IMR-90 (cell line): ENCODE data around the gene HSD11B1L. TPM values are rescaled to one million over a fixed set of nuclear protein-coding genes. Genes with fewer than 3 reads are reported as not detected.
A peak's percentile ranks its signal among the peaks of the same experiment; 100 is the strongest.

Experiments used
- ATAC-seq: fragments of 200-7000 bp; cut with Tn5 transposase; 2 replicates; pipeline ENCODE4 v1.9.1; 2020; ENCODE audit warnings: low read depth, mild to moderate bottlenecking, moderate library complexity
- BruUV-seq: library from RNA; stranded (reverse); fragments of 400-500 nt; replicated peaks from 2 replicates; lab custom pipeline; 2021; lab: Mats Ljungman, UMichigan
- CTCF ChIA-PET: fragments of 300-600 bp; formaldehyde crosslinking; extraction: SDS; loops from one replicate; lab custom pipeline; 2021; ENCODE audit warnings: antibody characterized with exemption; lab: Yijun Ruan, JAX
- POLR2A ChIA-PET: fragments of 300-600 bp; sonication (Branson Sonifier 250); formaldehyde crosslinking; loops from one replicate; lab custom pipeline; 2022; ENCODE audit warnings: antibody characterized with exemption; ENCODE audit not compliant: unreplicated experiment; lab: Charles Lee
- DNase-seq: peaks from one replicate; pipeline ENCODE4 v3.0.0; 2013
- H2AFZ ChIP-seq: replicated peaks from 2 replicates; pipeline ENCODE3; 2013; ENCODE audit warnings: low read length, mild to moderate bottlenecking; ENCODE audit not compliant: poor library complexity
- H2AK5ac ChIP-seq: 2 replicates; pipeline ENCODE4 v1.6.1; 2013; ENCODE audit warnings: low read depth, low read length, inconsistent platforms
- H2AK9ac ChIP-seq: replicated peaks from 2 replicates; pipeline ENCODE3; 2013; ENCODE audit warnings: mild to moderate bottlenecking, low read depth, low read length, moderate library complexity; ENCODE audit not compliant: poor library complexity
- H2BK120ac ChIP-seq: 2 replicates; pipeline ENCODE4 v1.6.1; 2013; ENCODE audit warnings: low read depth, low read length, inconsistent platforms
- H2BK15ac ChIP-seq: 3 replicates; pipeline ENCODE4 v1.6.1; 2013; ENCODE audit warnings: low read depth, low read length, inconsistent platforms
- H2BK20ac ChIP-seq: 2 replicates; pipeline ENCODE4 v1.6.1; 2013; ENCODE audit warnings: low read depth, mild to moderate bottlenecking, inconsistent platforms, low read length, moderate library complexity
- H2BK5ac ChIP-seq: 2 replicates; pipeline ENCODE4 v1.6.1; 2013; ENCODE audit warnings: mild to moderate bottlenecking, low read depth, low read length, inconsistent platforms; ENCODE audit not compliant: poor library complexity, severe bottlenecking
- H3K14ac ChIP-seq: replicated peaks from 2 replicates; pipeline ENCODE4 v1.6.1; 2013; ENCODE audit warnings: low read depth, low read length, inconsistent platforms
- H3K18ac ChIP-seq: 2 replicates; pipeline ENCODE4 v1.6.1; 2013; ENCODE audit warnings: low read depth, low read length, control low read depth
- H3K23ac ChIP-seq: 2 replicates; pipeline ENCODE4 v1.6.1; 2013; ENCODE audit warnings: low read depth, low read length, inconsistent platforms
- H3K27ac ChIP-seq: 2 replicates; pipeline ENCODE4 v1.5.1; 2013; ENCODE audit warnings: mild to moderate bottlenecking, control low read depth, low read length; ENCODE audit not compliant: insufficient read depth
- H3K27me3 ChIP-seq: 2 replicates; pipeline ENCODE4 v1.6.1; 2013; ENCODE audit warnings: low read length; ENCODE audit not compliant: control insufficient read depth, insufficient read depth
- H3K36me3 ChIP-seq: 2 replicates; pipeline ENCODE4 v1.6.1; 2013; ENCODE audit warnings: low read length, mixed read lengths; ENCODE audit not compliant: control insufficient read depth, insufficient read depth
- H3K4ac ChIP-seq: 2 replicates; pipeline ENCODE4 v1.6.1; 2013; ENCODE audit warnings: low read depth, low read length, inconsistent platforms
- H3K4me1 ChIP-seq: 2 replicates; pipeline ENCODE4 v1.6.1; 2013; ENCODE audit warnings: low read length, mixed read lengths; ENCODE audit not compliant: control insufficient read depth, insufficient read depth
- H3K4me2 ChIP-seq: 2 replicates; pipeline ENCODE4 v1.6.1; 2013; ENCODE audit warnings: low read depth, mild to moderate bottlenecking, control low read depth, low read length, moderate library complexity
- H3K4me3 ChIP-seq: 2 replicates; pipeline ENCODE4 v1.5.1; 2013; ENCODE audit warnings: low read depth, mild to moderate bottlenecking, control low read depth, low read length, moderate library complexity; ENCODE audit not compliant: insufficient read depth
- H3K56ac ChIP-seq: 2 replicates; pipeline ENCODE4 v1.6.1; 2013; ENCODE audit warnings: low read length, inconsistent platforms; ENCODE audit not compliant: insufficient read depth; ENCODE audit errors: extremely low read depth
- H3K79me1 ChIP-seq, 2 experiments: 2 replicates each; pipeline ENCODE4 v1.6.1; 2013; ENCODE audit warnings: low read length in 2 of 2, inconsistent platforms in 1 of 2, low read depth in 1 of 2
- H3K9ac ChIP-seq: 2 replicates; pipeline ENCODE4 v1.6.1; 2013; ENCODE audit warnings: low read depth, low read length, control low read depth
- H3K9me1 ChIP-seq: 2 replicates; pipeline ENCODE4 v1.6.1; 2013; ENCODE audit warnings: low read length, inconsistent platforms; ENCODE audit not compliant: insufficient read depth
- H3K9me3 ChIP-seq: 2 replicates; pipeline ENCODE4 v1.6.1; 2013; ENCODE audit warnings: low read length; ENCODE audit not compliant: control insufficient read depth, insufficient read depth
- H4K20me1 ChIP-seq: 2 replicates; pipeline ENCODE4 v1.6.1; 2013; ENCODE audit warnings: low read length, inconsistent platforms; ENCODE audit not compliant: insufficient read depth
- H4K5ac ChIP-seq: 2 replicates; pipeline ENCODE4 v1.6.1; 2013; ENCODE audit warnings: mild to moderate bottlenecking, low read depth, low read length, control low read depth
- H4K8ac ChIP-seq, 2 experiments: 2 replicates each; pipeline ENCODE4 v1.6.1; 2013; ENCODE audit warnings: low read depth in 2 of 2, low read length in 2 of 2, control low read depth in 1 of 2, inconsistent platforms in 1 of 2
- H4K91ac ChIP-seq: 2 replicates; pipeline ENCODE4 v1.6.1; 2013; ENCODE audit warnings: low read depth, low read length, inconsistent platforms; ENCODE audit not compliant: insufficient read depth
- BHLHE40 ChIP-seq: fragments of 150-350 bp; IDR thresholded peaks from 2 replicates; pipeline ENCODE4 v1.6.1; 2016; ENCODE audit warnings: mild to moderate bottlenecking, low read depth, low read length
- CEBPB ChIP-seq: IDR thresholded peaks from 2 replicates; pipeline ENCODE4 v1.6.1; 2012; ENCODE audit warnings: low read depth, low read length, improper control_type of control experiment
- CHD1 ChIP-seq: IDR thresholded peaks from 2 replicates; pipeline ENCODE4 v1.6.1; 2012; ENCODE audit warnings: low read depth, low read length, improper control_type of control experiment
- CTCF ChIP-seq: conservative IDR thresholded peaks from 2 replicates; pipeline ENCODE4 v1.5.1; 2012; ENCODE audit warnings: mild to moderate bottlenecking, low read depth, low read length, improper control_type of control experiment
- ELK1 ChIP-seq: fragments of 150-350 bp; IDR thresholded peaks from 2 replicates; pipeline ENCODE4 v1.6.1; 2016; ENCODE audit warnings: low read depth, mild to moderate bottlenecking, low read length, moderate library complexity, borderline replicate concordance
- FOS ChIP-seq: fragments of 150-350 bp; IDR thresholded peaks from 2 replicates; pipeline ENCODE4 v1.6.1; 2016; ENCODE audit warnings: low read depth, low read length
- MAFK ChIP-seq: IDR thresholded peaks from 2 replicates; pipeline ENCODE4 v1.6.1; 2012; ENCODE audit warnings: low read depth, low read length, improper control_type of control experiment
- MAZ ChIP-seq: IDR thresholded peaks from 2 replicates; pipeline ENCODE4 v1.6.1; 2012; ENCODE audit warnings: low read depth, mild to moderate bottlenecking, low read length, improper control_type of control experiment, moderate library complexity, borderline replicate concordance
- MXI1 ChIP-seq: IDR thresholded peaks from 2 replicates; pipeline ENCODE4 v1.6.1; 2012; ENCODE audit warnings: low read depth, mild to moderate bottlenecking, low read length, moderate library complexity, borderline replicate concordance
- NFE2L2 ChIP-seq: fragments of 150-350 bp; IDR thresholded peaks from 2 replicates; pipeline ENCODE4 v1.6.1; 2016; ENCODE audit warnings: low read depth, mild to moderate bottlenecking, low read length
- POLR2A ChIP-seq: IDR thresholded peaks from 2 replicates; pipeline ENCODE4 v1.6.1; 2012; ENCODE audit warnings: mild to moderate bottlenecking, low read depth, low read length
- RCOR1 ChIP-seq: IDR thresholded peaks from 2 replicates; pipeline ENCODE4 v1.6.1; 2012; ENCODE audit warnings: mild to moderate bottlenecking, low read length, improper control_type of control experiment; ENCODE audit not compliant: insufficient replicate concordance
- RFX5 ChIP-seq: IDR thresholded peaks from 2 replicates; pipeline ENCODE4 v1.8.0; 2012; ENCODE audit warnings: low read depth, mild to moderate bottlenecking, low read length, moderate library complexity
- SMC3 ChIP-seq: fragments of 150-350 bp; IDR thresholded peaks from 2 replicates; pipeline ENCODE4 v1.6.1; 2016; ENCODE audit warnings: low read depth, mild to moderate bottlenecking, antibody characterized with exemption, low read length, moderate library complexity
- USF2 ChIP-seq: fragments of 150-350 bp; IDR thresholded peaks from 2 replicates; pipeline ENCODE4 v1.6.1; 2017; ENCODE audit warnings: mild to moderate bottlenecking, antibody characterized with exemption, low read length, low read depth
- WGBS, 2 experiments: methylation state at CpG; one replicate each; pipeline versions ENCODE4 v1.1.5 to v1.1.7; 2013; ENCODE audit warnings: missing lambda C conversion rate in 2 of 2; ENCODE audit not compliant: insufficient read length in 1 of 2; ENCODE audit errors: extremely low coverage in 2 of 2; 5-methylcytosine and 5-hydroxymethylcytosine counted together
- dilution Hi-C: fragments of 300-500 bp; cut with HindIII; formaldehyde crosslinking; loops from one replicate; pipeline ENCODE4 v1.14.3; 2018; ENCODE audit warnings: low sequenced_read_pairs; ENCODE audit not compliant: unreplicated experiment
- in situ Hi-C: fragments of 300-500 bp; cut with MboI; formaldehyde crosslinking; loops from 3 replicates; pipeline ENCODE4 v1.14.3; 2019; ENCODE audit warnings: low sequenced_read_pairs, inconsistent platforms, mixed read lengths
- intact Hi-C: fragments of 100-400 bp; cut with micrococcal nuclease; formaldehyde crosslinking; loops from 2 replicates; pipeline ENCODE4 v1.10.0; 2022
- polyA plus RNA-seq, 3 experiments: library from polyadenylated mRNA; depleted of rRNA; stranded (reverse); fragments of >200 nt; gene quantifications; 2 replicates each; pipeline ENCODE4 v1.2.3, GENCODE V29; 2012; ENCODE audit warnings: low replicate concordance in 1 of 3
- total RNA-seq: library from RNA; depleted of rRNA; stranded (reverse); fragments of >200 nt; gene quantifications from 2 replicates; pipeline ENCODE4 v1.2.3, GENCODE V29; 2012

HSD11B1L gene
- total and polyA plus RNA-seq, 2 of the 4 experiments (the other 2 are of a cell fraction): 2.2 to 7.2 TPM

- Histone ChIP-seq H2BK120ac (no peak overlapping the region; the same call in 1 of the 2 replicates), H3K27ac (peak overlapping the region; percentile 74; the same call in 1 of the 2 replicates), H4K5ac (no peak overlapping the region), H3K36me3 (peaks cover 22% of the 10 kb centered on the region), H4K8ac (no peak overlapping the region), H2BK5ac (no peak overlapping the region), H3K4ac (peak overlapping the region; percentile 93; the same call in 1 of the 2 replicates), H3K9ac (peak overlapping the region; percentile 18; the same call in 1 of the 2 replicates), H3K4me1 (peaks cover 4% of the 10 kb centered on the region), H3K4me3 (no peak overlapping the region), H4K91ac (no peak overlapping the region), H4K20me1 (peaks cover 50% of the 10 kb centered on the region), H3K27me3 (no peaks in the 10 kb centered on the region), H3K14ac (no peak overlapping the region), H3K18ac (no peak overlapping the region), H2AFZ (no peak overlapping the region), H3K23ac (0 out of 2 replicates have a peak overlapping the region, but pooled peaks have one; percentile 25), H3K79me1 (peaks cover 8 to 46% of the 10 kb centered on the region in 2 experiments; a peak in 3 of 4 replicates), H2AK9ac (peak overlapping the region; percentile 34), H3K9me3 (no peaks in the 10 kb centered on the region), H2AK5ac (peak overlapping the region; percentile 79; the same call in 1 of the 2 replicates), H3K56ac (no peak overlapping the region), H3K9me1 (peaks cover 9% of the 10 kb centered on the region), H3K4me2 (no peak overlapping the region; the same call in 1 of the 2 replicates), H2BK15ac (no peak overlapping the region), H2BK20ac (no peak overlapping the region)
- no peak for ATAC-seq
- intact Hi-C loops (no loop called here), in situ Hi-C loops (no loop called here), dilution Hi-C loops (no loop called here)
- CTCF ChIA-PET: no interaction called here
- POLR2A ChIA-PET: no interaction called here
- 100% methylated on average over 1 of the region's 8 CpGs; no CpG with 5 or more reads in 1 of the 2 experiments for WGBS, 2 experiments
- no peak for DNase-seq
- BruUV-seq: no TSS peak
- TF ChIP-seq USF2 (no peak), RCOR1 (no peak), MAZ (no peak), CEBPB (no peak), FOS (no peak), CHD1 (no peak), MAFK (no peak), MXI1 (no peak), POLR2A (no peak), BHLHE40 (no peak), SMC3 (no peak), RFX5 (no peak), CTCF (no peak), ELK1 (no peak), NFE2L2 (no peak)
Measured at GRCh38 chr19:5717215-5717935, 36.5 kb downstream of the HSD11B1L start.
